Astrocyte of the cerebellum (primary cell): ENCODE data around the gene LIF.

ENCODE experiments used
- DNase-seq: peaks from one replicate; pipeline ENCODE4 v3.0.0-alpha.2; 2011; ENCODE audit warnings: low read depth
- H3K4me3 ChIP-seq: 2 replicates; pipeline ENCODE4 v1.5.1; 2011; ENCODE audit warnings: mild to moderate bottlenecking, low read depth, low read length, moderate library complexity
- CTCF ChIP-seq: IDR thresholded peaks from 2 replicates; pipeline ENCODE4 v1.5.1; 2012; ENCODE audit warnings: low read length, low read depth, moderate library complexity, mild to moderate bottlenecking; ENCODE audit errors: missing control alignments
- in situ Hi-C: cut with HindIII; loops from 2 replicates; pipeline ENCODE4 v1.10.0; 2017; ENCODE audit warnings: low sequenced_read_pairs

Gene LIF

DNA sequence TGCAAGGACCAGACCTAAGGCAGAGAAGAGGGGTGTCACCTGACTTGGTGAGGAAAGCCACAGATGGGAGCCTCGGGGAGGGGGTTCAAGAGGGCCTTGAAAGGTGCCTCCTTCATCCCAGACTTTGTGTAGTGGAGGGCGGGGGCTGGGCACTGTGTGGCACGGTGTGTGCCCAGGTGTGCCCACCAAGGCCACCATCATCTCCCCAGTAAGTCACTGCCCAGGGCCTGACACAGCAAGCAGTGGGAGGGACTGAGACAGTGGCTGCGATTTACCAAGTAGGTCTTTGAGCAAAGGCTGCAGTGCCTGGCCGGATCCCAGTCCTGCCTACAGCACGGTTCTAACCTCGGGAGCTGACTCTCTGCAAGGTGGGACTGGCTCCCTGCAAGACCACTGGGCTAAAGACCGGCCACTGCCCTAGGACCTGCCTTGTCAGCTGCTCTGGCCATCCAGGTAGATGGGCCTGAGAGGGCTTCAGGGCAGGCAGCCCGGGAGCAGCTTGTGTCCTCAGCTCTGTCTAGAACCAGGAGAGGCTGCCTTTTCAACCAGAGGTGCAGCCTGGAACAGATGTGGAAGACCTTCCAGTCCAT lies 18.7 kb upstream of the LIF start:
- in situ Hi-C loops, result no loop called here
- H3K4me3 ChIP-seq, result no peak overlapping the region
- DNase-seq, result no peak
- TF ChIP-seq CTCF, result no peak

DNA sequence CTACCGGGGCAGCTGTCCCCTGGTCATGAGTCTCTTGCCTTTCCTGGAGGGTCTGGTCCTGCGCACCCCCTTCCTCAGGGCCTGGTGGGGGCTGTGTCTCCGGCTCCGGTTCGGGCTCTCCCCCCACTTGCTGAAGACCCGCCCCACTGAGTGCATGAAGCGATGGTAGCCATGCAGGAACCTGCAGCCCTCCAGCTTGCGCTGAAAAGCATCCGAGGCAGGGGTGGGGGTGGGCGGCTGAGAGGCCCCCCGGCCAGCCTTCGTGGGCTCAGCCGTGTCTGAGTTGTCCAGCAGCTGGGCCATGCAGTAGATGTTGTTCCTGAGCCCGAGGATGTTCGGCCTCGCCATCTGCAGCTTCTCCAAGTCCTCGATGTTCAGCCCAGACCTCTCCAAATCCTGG lies 17.3 kb upstream of the LIF start:
- in situ Hi-C loops, result no loop called here
- no peak overlapping the region for H3K4me3 ChIP-seq
- DNase-seq, result no peak
- TF ChIP-seq CTCF, result no peak

DNA sequence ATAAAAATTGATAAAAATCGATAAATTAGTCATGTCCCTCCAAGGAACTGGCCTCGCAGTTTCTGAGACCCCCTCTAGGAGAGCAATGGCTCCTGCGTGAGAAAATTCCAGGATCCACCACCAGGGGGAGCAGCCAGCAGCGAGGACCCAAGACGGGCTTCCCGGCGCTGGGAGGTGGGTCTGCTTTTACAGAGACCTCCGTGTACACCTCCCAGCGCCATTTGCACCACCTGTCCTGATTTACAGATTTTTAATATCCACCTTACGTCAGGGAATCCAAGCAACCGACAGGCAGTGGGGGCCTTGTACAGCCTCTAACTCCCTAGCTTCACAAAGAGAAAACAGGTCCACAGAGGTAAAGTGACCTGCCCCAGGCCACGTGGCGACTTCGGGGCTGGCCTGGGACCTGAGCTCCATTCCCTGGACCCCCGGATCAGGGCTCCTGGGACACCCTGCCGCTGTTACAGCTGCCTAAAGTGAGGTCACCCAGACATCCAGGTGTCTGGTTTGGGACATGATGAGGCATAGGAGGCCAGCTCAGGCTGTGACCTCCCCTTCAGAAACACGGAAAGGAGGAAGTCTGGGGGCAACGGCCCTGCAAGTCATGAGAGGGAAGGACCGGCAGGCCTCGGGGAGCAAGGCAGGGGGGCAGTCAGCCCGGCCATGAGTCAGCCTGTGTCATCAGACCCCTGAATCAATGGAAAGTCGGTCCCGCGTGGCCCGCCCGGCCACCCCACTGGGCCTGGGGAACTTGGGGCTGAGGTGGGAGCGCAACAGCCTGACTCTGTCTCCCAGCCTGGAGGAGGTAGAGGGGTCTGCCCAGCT lies 16.6 kb upstream of the LIF start:
- TF ChIP-seq CTCF, result peak; percentile 96
- H3K4me3 ChIP-seq, result no peak overlapping the region
- DNase-seq, result no peak
- in situ Hi-C loops, result no loop called here

DNA sequence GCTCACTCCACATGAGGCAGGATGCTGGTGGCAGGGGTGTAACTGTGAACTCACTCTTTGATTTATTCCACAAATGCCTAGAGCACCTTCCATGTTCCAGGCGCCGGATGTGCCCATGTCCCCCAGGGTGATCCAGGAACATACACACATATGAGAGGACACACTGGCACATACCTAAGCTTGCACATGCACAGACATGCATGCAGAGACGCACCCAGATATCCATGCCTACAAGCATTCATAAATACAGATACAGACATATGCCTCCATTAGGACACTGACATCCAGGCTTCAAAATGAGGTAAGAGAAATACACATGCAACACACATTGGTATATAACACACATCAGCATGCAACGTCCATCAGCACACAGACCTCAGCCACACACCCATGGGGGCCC lies 15.6 kb upstream of the LIF start:
- TF ChIP-seq CTCF, result no peak

DNA sequence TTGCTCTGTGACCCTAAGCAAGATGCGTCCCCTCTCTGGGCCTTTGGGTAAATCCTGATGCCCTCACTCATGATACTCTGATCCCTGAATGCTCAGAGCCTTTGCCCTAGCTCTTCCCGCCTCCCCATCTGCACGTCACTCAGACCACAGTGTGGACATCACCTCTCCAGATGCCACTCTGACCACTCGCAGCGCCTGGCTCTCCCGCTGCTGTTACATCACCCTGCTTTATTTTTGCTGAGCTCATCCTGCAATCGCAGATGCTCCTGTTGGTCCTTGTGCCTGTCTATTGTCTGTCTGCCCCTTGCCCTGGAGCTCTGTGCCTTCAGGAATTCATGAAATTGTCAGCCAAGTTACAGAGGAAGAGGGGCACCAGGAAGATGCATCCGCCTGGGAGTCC lies 14.6 kb upstream of the LIF start:
- TF ChIP-seq CTCF, result no peak
- no peak overlapping the region for H3K4me3 ChIP-seq
- DNase-seq, result no peak
- in situ Hi-C loops, result no loop called here

More for the DNA sequence above, 15.6 kb upstream of the LIF start:
- H3K4me3 ChIP-seq, result no peak overlapping the region
- in situ Hi-C loops, result no loop called here
- DNase-seq, result no peak

DNA sequence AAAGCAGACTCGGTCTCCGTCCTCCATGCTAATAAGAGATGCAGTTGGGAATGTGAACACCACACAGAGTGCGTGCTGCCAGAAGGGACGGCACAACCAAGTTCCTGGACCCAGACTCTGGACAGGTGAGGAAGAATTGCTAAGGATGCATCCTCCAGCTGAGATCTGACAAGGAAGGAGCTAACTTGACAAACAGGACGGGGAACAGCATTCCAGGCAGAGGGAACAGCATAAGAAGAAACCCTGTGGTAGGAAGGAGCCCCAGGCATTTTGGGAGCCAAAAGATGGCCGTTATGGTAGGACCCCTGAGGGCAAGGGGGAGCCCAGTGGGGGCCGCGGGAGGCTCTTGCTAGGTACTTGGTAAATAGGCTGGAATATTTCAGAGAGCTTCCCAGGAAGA lies 14.1 kb upstream of the LIF start:
- no peak overlapping the region for H3K4me3 ChIP-seq
- DNase-seq, result no peak
- TF ChIP-seq CTCF, result no peak
- in situ Hi-C loops, result no loop called here
